ENCODE data around the gene PCNX2. TPM values are rescaled to one million over a fixed set of nuclear protein-coding genes. Genes with fewer than 3 reads are reported as not detected.

Gene PCNX2
- total RNA-seq, 2 experiments from 2014 or later = 17.6 to 31.7 TPM

DNA sequence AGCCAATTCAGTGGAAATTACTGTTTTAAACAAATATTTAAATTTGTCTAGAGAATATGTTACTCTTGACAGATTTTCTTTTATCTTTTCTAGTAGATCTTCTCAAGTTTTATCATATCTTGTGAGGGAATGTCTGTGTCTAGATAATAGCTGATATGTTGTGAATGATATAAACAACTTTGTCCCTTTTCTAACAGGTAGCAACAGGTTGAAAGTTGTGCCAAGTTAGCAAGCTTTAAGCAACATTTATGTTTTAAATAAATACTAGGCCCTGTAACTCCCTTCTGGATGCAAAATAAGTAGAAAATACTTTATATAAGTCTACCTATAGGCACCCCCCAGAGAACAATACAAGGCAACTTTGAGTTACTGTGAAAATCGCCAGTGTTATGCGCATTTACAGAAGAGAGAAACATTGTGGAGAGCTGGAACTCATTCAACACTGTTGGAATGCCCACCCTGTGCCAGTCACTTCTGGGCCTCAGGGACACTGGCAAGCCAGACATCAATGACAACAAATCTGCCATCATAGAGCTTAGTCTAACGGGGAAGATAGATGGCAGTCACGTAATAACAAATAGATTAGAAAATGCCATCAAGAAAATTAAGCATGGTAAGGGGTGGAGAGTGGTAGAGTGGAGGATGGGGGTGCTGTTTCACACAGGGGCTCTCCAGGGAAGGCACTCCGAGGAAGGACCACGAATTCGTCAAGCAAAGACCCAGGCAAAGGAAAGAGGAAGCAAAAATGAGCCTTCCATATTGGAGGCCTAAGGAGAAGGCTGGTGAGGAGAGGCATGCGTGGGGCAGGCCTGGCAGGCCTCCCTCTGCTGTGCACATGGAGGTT lies 36.4 kb upstream of the PCNX2 start:
- CTCF ChIA-PET = interaction anchor here (1.0 kb wide), 1 partner anchor 27 kb away, joined by 3 read pairs; no protein-coding TSS in a partner anchor
- DNase-seq (no peak), ATAC-seq (no peak)
- Mint-ChIP-seq H3K27ac (no peak overlapping the region), H3K4me1 (peaks cover 8% of the 10 kb centered on the region), H3K27me3 (peaks cover 19% of the 10 kb centered on the region), H3K9me3 (ENCODE audit: low read depth) (no peaks in the 10 kb centered on the region), H3K36me3 (peaks cover 1% of the 10 kb centered on the region), H3K4me3 (no peak overlapping the region)

DNA sequence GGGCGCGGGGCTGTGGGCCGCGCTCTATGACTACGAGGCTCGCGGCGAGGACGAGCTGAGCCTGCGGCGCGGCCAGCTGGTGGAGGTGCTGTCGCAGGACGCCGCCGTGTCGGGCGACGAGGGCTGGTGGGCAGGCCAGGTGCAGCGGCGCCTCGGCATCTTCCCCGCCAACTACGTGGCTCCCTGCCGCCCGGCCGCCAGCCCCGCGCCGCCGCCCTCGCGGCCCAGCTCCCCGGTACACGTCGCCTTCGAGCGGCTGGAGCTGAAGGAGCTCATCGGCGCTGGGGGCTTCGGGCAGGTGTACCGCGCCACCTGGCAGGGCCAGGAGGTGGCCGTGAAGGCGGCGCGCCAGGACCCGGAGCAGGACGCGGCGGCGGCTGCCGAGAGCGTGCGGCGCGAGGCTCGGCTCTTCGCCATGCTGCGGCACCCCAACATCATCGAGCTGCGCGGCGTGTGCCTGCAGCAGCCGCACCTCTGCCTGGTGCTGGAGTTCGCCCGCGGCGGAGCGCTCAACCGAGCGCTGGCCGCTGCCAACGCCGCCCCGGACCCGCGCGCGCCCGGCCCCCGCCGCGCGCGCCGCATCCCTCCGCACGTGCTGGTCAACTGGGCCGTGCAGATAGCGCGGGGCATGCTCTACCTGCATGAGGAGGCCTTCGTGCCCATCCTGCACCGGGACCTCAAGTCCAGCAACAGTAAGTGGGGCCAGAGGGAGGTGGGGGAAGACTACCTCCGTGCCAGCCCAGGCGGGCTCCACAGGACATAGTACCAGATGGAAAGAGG lies 32.8 kb upstream of the PCNX2 start:
- Mint-ChIP-seq H3K27me3 (peaks cover 20% of the 10 kb centered on the region), H3K36me3 (peaks cover 1% of the 10 kb centered on the region), H3K4me3 (peak overlapping the region; percentile 65), H3K27ac (no peak overlapping the region), H3K9me3 (ENCODE audit: low read depth) (no peaks in the 10 kb centered on the region), H3K4me1 (peaks cover 8% of the 10 kb centered on the region)
- ATAC-seq (peak; percentile 15), DNase-seq (peak; percentile 42)
- CTCF ChIA-PET = interaction anchor here (0.8 to 1.9 kb wide), 2 partner anchors 23 to 36 kb away, joined by 4 to 8 read pairs; no protein-coding TSS in a partner anchor

DNA sequence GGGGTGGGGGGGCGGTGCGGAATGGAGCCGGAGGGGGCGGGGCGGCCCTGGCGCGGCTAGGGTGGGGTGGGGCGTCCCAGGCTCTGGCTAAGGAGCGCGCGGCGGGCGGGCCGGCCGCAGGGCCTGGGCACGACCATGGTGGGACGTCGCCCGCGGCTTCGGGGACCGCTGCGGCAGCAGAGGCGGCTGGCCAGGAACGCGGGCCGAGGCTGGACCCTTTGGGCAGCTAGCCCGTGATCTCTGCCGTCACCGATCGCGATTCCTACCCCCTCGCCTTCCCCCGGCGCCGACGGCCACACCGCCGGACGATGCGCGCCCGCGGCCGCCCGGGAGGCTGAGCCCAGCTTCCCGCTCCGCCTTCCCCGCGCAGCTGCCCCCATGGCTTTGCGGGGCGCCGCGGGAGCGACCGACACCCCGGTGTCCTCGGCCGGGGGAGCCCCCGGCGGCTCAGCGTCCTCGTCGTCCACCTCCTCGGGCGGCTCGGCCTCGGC lies 32.2 kb upstream of the PCNX2 start, which contains the start of gene MAP3K21:
Gene MAP3K21, plus strand, starts transcription at position 74 of the 491 bp plus-strand sequence. Its CDS starts 305 bp downstream, at position 379.
- Mint-ChIP-seq H3K9me3 (ENCODE audit: low read depth) (no peaks in the 10 kb centered on the region), H3K4me3 (peak within 1 kb of the TSS; percentile 69), H3K4me1 (peaks cover 8% of the 10 kb centered on the region), H3K27me3 (peaks cover 22% of the 10 kb centered on the region), H3K36me3 (peaks cover 1% of the 10 kb centered on the region), H3K27ac (no peak within 1 kb of the TSS)
- DNase-seq = no peak
- ATAC-seq = peak; percentile 66
- CTCF ChIA-PET = interaction anchor here (0.8 to 1.9 kb wide), 2 partner anchors 23 to 36 kb away, joined by 4 to 8 read pairs; no protein-coding TSS in a partner anchor

DNA sequence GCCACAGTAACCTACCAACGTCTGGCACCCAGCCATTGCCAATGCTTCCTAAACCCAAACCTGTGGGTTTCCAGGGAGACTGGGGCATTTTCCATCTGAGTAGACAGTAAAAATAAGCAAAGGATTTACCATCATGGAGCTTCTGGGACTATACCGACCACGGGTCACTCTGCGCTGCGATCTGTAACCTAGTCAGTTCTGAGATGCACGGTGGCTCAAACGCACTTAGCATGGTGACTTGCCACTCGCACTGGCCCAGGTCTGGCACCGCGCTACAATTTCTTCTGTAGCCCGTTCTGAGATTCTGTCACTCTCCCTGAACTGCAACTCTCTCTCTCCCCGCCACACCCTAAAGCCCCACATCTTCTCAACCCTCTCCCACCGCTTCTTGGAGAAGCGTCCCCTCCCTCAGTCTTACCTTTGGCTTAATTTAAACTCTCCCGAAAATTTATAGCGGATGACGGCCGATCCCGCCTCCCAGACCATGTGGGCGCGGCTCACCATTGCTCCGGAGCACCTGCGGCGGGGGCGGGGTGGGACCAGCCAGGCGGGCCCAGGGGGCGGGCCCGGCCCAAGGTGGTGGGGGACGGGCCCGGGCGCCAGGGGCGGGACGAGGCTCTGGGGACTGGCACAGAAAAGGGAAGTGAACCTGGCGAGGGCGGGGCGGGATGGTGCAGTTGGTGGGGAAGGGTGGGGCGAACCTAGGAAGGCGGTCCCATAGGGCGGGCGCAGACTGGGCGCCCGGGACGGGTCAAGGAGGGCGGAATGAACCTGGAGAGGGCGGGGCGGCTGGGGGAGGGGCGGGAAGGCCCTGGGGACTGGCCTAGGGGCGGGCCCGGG lies 31.5 kb upstream of the PCNX2 start:
- Mint-ChIP-seq H3K36me3 (no peaks in the 10 kb centered on the region), H3K9me3 (ENCODE audit: low read depth) (no peaks in the 10 kb centered on the region), H3K27me3 (peaks cover 24% of the 10 kb centered on the region), H3K4me1 (peaks cover 8% of the 10 kb centered on the region), H3K27ac (no peak overlapping the region), H3K4me3 (peak overlapping the region; percentile 69)
- peak; percentile 94 for ATAC-seq
- DNase-seq = peak; percentile 94
- CTCF ChIA-PET = no interaction called here

DNA sequence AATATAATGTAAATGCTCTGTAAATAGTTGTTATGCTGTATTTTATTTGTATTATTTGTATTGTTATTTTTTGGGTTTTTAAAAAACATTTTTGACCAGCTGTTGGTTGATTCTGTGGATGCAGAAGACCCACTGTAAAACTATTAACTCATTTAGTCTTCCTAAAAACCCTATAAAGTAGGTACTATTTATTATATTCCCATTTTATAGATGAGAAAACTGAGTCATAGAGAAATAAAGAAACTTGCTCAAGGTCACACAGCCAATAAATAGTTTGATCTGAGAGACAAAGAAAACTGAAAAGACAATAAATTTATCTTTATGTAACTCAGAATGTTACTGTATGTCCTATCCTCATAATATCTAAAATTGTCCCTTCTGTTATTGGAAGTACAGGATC lies 30.8 kb upstream of the PCNX2 start:
- no peaks in the 10 kb centered on the region for H3K9me3 Mint-ChIP-seq (ENCODE audit: low read depth)
- CTCF ChIA-PET = no interaction called here

GRCh38 chr1:233323718-233324117 lies 28.2 kb upstream of the PCNX2 start:
- Mint-ChIP-seq H3K4me1 (peaks cover 1% of the 10 kb centered on the region), H3K27me3 (peaks cover 28% of the 10 kb centered on the region), H3K36me3 (no peaks in the 10 kb centered on the region), H3K4me3 (no peak overlapping the region), H3K9me3 (ENCODE audit: low read depth) (no peaks in the 10 kb centered on the region), H3K27ac (no peak overlapping the region)
- no peak for DNase-seq
- no peak for ATAC-seq
- CTCF ChIA-PET = interaction anchor here (0.6 to 1.1 kb wide), 2 partner anchors 19 to 35 kb away, joined by 3 read pairs; no protein-coding TSS in a partner anchor

More for the DNA sequence above, 30.8 kb upstream of the PCNX2 start:
- Mint-ChIP-seq H3K36me3 (no peaks in the 10 kb centered on the region), H3K4me1 (peaks cover 8% of the 10 kb centered on the region), H3K27me3 (peaks cover 24% of the 10 kb centered on the region), H3K4me3 (no peak overlapping the region), H3K27ac (no peak overlapping the region)
- DNase-seq (no peak), ATAC-seq (no peak)

GRCh38 chr1:233320023-233320422 lies 24.5 kb upstream of the PCNX2 start:
- Mint-ChIP-seq H3K4me1 (no peaks in the 10 kb centered on the region), H3K36me3 (no peaks in the 10 kb centered on the region), H3K27ac (no peak overlapping the region), H3K9me3 (ENCODE audit: low read depth) (no peaks in the 10 kb centered on the region), H3K27me3 (peaks cover 39% of the 10 kb centered on the region), H3K4me3 (no peak overlapping the region)
- ATAC-seq = no peak
- CTCF ChIA-PET = no interaction called here
- no peak for DNase-seq

GRCh38 chr1:233319272-233319671 lies 23.7 kb upstream of the PCNX2 start:
- no peak for DNase-seq
- Mint-ChIP-seq H3K36me3 (no peaks in the 10 kb centered on the region), H3K27me3 (peaks cover 43% of the 10 kb centered on the region), H3K27ac (no peak overlapping the region), H3K9me3 (ENCODE audit: low read depth) (no peaks in the 10 kb centered on the region), H3K4me3 (no peak overlapping the region), H3K4me1 (no peaks in the 10 kb centered on the region)
- no peak for ATAC-seq
- CTCF ChIA-PET = interaction anchor here (0.9 kb wide), 1 partner anchor 14 kb away, joined by 5 read pairs; no protein-coding TSS in a partner anchor

- CTCF ChIA-PET = interaction anchor here (2.8 kb wide), 1 partner anchor 11 kb away, joined by 17 read pairs; no protein-coding TSS in a partner anchor
- DNase-seq = no peak
- no peak overlapping the region for H3K4me3 Mint-ChIP-seq
- no peaks in the 10 kb centered on the region for H3K36me3 Mint-ChIP-seq
- no peak overlapping the region for H3K27ac Mint-ChIP-seq
- no peaks in the 10 kb centered on the region for H3K9me3 Mint-ChIP-seq (ENCODE audit: low read depth)
- H3K27me3 Mint-ChIP-seq = peaks cover 42% of the 10 kb centered on the region
- ATAC-seq = no peak
- H3K4me1 Mint-ChIP-seq = no peaks in the 10 kb centered on the region
Observed at GRCh38 chr1:233316473-233316872, 20.9 kb upstream of the PCNX2 start.

GRCh38 chr1:233315718-233316301 lies 20.3 kb upstream of the PCNX2 start:
- Mint-ChIP-seq H3K27ac (no peak overlapping the region), H3K9me3 (ENCODE audit: low read depth) (no peaks in the 10 kb centered on the region), H3K27me3 (peaks cover 42% of the 10 kb centered on the region), H3K36me3 (no peaks in the 10 kb centered on the region), H3K4me3 (no peak overlapping the region), H3K4me1 (no peaks in the 10 kb centered on the region)
- DNase-seq = no peak
- CTCF ChIA-PET = interaction anchor here (2.8 kb wide), 1 partner anchor 10 kb away, joined by 17 read pairs; no protein-coding TSS in a partner anchor
- no peak for ATAC-seq

DNA sequence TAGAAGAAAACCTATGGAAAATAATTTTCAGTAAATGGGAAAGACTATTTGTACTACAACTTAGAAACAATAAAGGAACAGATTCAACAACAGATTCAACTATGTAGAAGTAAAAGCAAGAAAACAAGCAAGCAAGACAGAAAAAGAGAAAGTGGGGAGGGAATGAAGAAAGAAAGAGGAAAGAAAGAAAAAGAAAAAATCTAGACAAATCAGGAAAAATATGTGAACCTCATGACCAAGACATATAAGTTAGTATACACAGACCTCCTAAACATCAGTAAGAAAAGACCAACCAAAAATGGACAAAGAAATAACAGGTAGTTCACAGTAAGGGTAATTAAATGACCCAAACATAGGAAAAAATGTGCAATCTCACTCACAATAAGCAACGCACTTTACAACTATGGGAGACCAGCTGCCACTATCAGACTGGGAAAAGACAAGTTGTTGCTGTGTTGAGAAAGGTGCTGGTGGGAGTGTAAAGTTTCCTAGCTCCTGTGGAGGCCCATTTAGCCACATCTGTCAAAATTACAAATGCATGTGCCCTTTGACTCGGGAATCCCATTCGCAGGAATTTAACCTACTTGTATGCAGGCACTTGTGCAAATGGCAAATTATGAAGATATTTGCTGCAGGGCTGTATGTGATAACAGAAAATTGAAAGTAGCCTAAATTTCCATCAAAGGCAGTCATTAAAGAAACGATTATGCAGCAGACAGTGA lies 18.1 kb upstream of the PCNX2 start:
- no peak for ATAC-seq
- CTCF ChIA-PET = no interaction called here
- H3K4me1 Mint-ChIP-seq = no peaks in the 10 kb centered on the region
- no peak overlapping the region for H3K27ac Mint-ChIP-seq
- no peaks in the 10 kb centered on the region for H3K9me3 Mint-ChIP-seq (ENCODE audit: low read depth)
- H3K27me3 Mint-ChIP-seq = peaks cover 28% of the 10 kb centered on the region
- no peak overlapping the region for H3K4me3 Mint-ChIP-seq
- H3K36me3 Mint-ChIP-seq = no peaks in the 10 kb centered on the region
- DNase-seq = no peak
